H9 (cell line): ENCODE measurements around the gene TRMT112. TPM values are rescaled to one million over a fixed set of nuclear protein-coding genes. Genes with fewer than 3 reads are reported as not detected.

Experiments used
- DNase-seq: peaks from one replicate; pipeline ENCODE4 v3.0.0-alpha.2; 2017
- H2AFZ ChIP-seq: one replicate; pipeline ENCODE4 v1.6.1; 2013; ENCODE audit warnings: mild to moderate bottlenecking, low read length, control low read depth, moderate library complexity
- H2AK5ac ChIP-seq: 2 replicates; pipeline ENCODE4 v1.6.1; 2013; ENCODE audit warnings: low read length, control low read depth, mixed read lengths; ENCODE audit not compliant: insufficient read length
- H2BK120ac ChIP-seq: one replicate; pipeline ENCODE4 v1.6.1; 2013; ENCODE audit warnings: low read depth, mild to moderate bottlenecking, low read length, control low read depth, inconsistent platforms; ENCODE audit not compliant: poor library complexity, severe bottlenecking
- H2BK12ac ChIP-seq: 2 replicates; pipeline ENCODE4 v1.6.1; 2013; ENCODE audit warnings: low read length, control low read depth, mixed read lengths, low read depth; ENCODE audit not compliant: insufficient read length
- H2BK15ac ChIP-seq: 2 replicates; pipeline ENCODE4 v1.6.1; 2013; ENCODE audit warnings: low read depth, low read length, control low read depth
- H2BK20ac ChIP-seq: one replicate; pipeline ENCODE4 v1.6.1; 2013; ENCODE audit warnings: low read depth, mild to moderate bottlenecking, low read length, control low read depth, inconsistent platforms; ENCODE audit not compliant: poor library complexity, severe bottlenecking
- H2BK5ac ChIP-seq: 2 replicates; pipeline ENCODE4 v1.6.1; 2013; ENCODE audit warnings: low read length, control low read depth, mixed read lengths; ENCODE audit not compliant: insufficient read length
- H3K14ac ChIP-seq: 2 replicates; pipeline ENCODE4 v1.6.1; 2013; ENCODE audit warnings: low read length, control low read depth; ENCODE audit not compliant: insufficient read depth
- H3K18ac ChIP-seq: 2 replicates; pipeline ENCODE4 v1.6.1; 2013; ENCODE audit warnings: low read depth, mild to moderate bottlenecking, mixed read lengths, low read length, control low read depth; ENCODE audit not compliant: insufficient read length
- H3K23ac ChIP-seq: 2 replicates; pipeline ENCODE4 v1.6.1; 2013; ENCODE audit warnings: low read length, control low read depth, mixed read lengths, low read depth; ENCODE audit not compliant: insufficient read length
- H3K23me2 ChIP-seq: 2 replicates; pipeline ENCODE4 v1.6.1; 2013; ENCODE audit warnings: low read depth, mild to moderate bottlenecking, mixed read lengths, low read length, control low read depth; ENCODE audit not compliant: insufficient read length, poor library complexity, severe bottlenecking
- H3K27ac ChIP-seq: 2 replicates; pipeline ENCODE4 v1.5.1; 2013; ENCODE audit warnings: low read length, control low read depth, mixed read lengths, low read depth; ENCODE audit not compliant: insufficient read length
- H3K27me3 ChIP-seq: 2 replicates; pipeline ENCODE4 v1.6.1; 2013; ENCODE audit warnings: low read length, control low read depth, inconsistent platforms; ENCODE audit not compliant: insufficient read depth
- H3K4ac ChIP-seq: 2 replicates; pipeline ENCODE4 v1.6.1; 2013; ENCODE audit warnings: low read depth, mild to moderate bottlenecking, control low read depth, inconsistent platforms, low read length, moderate library complexity
- H3K4me1 ChIP-seq: 2 replicates; pipeline ENCODE4 v1.6.1; 2013; ENCODE audit warnings: low read length, control low read depth, inconsistent platforms; ENCODE audit not compliant: insufficient read depth
- H3K4me2 ChIP-seq: 2 replicates; pipeline ENCODE4 v1.6.1; 2013; ENCODE audit warnings: low read length, control low read depth, mixed read lengths; ENCODE audit not compliant: insufficient read length, insufficient read depth
- H3K56ac ChIP-seq: 2 replicates; pipeline ENCODE4 v1.6.1; 2013; ENCODE audit warnings: low read depth, mild to moderate bottlenecking, mixed read lengths, low read length, control low read depth; ENCODE audit not compliant: insufficient read length
- H3K79me1 ChIP-seq: 2 replicates; pipeline ENCODE4 v1.6.1; 2013; ENCODE audit warnings: low read depth, mild to moderate bottlenecking, moderate library complexity, low read length, control low read depth, inconsistent platforms; ENCODE audit not compliant: insufficient read depth, poor library complexity, severe bottlenecking
- H3K79me2 ChIP-seq: 2 replicates; pipeline ENCODE4 v1.6.1; 2013; ENCODE audit warnings: low read length, control low read depth, inconsistent platforms; ENCODE audit not compliant: insufficient read depth
- H3K9ac ChIP-seq: 2 replicates; pipeline ENCODE4 v1.6.1; 2013; ENCODE audit warnings: low read length, control low read depth, mixed read lengths; ENCODE audit not compliant: insufficient read length; ENCODE audit errors: extremely low read depth
- H3K9me3 ChIP-seq: one replicate; pipeline ENCODE4 v1.6.1; 2013; ENCODE audit warnings: low read depth, low read length, inconsistent platforms; ENCODE audit not compliant: control insufficient read depth
- H3T11ph ChIP-seq: one replicate; pipeline ENCODE4 v1.6.1; 2013; ENCODE audit warnings: mild to moderate bottlenecking, low read length, control low read depth, inconsistent platforms
- H4K20me1 ChIP-seq: one replicate; pipeline ENCODE4 v1.6.1; 2013; ENCODE audit not compliant: control insufficient read depth, insufficient read length, insufficient read depth
- H4K5ac ChIP-seq: 2 replicates; pipeline ENCODE4 v1.6.1; 2013; ENCODE audit warnings: low read depth, mild to moderate bottlenecking, mixed read lengths, low read length, control low read depth; ENCODE audit not compliant: insufficient read length
- H4K8ac ChIP-seq: replicated peaks from 2 replicates; pipeline ENCODE4 v1.6.1; 2013; ENCODE audit warnings: low read length, control low read depth, mixed read lengths, low read depth; ENCODE audit not compliant: insufficient read length
- H4K91ac ChIP-seq: 2 replicates; pipeline ENCODE4 v1.6.1; 2013; ENCODE audit warnings: low read depth, mild to moderate bottlenecking, moderate library complexity, mixed read lengths, low read length, control low read depth; ENCODE audit not compliant: insufficient read length
- H3K27ac Mint-ChIP-seq, 3 experiments: 2 replicates in 2 of 3; 3 replicates in 1 of 3; pipeline ENCODE4 v1.8.0; 2020 to 2021; ENCODE audit warnings: mixed read lengths in 3 of 3, mild to moderate bottlenecking in 1 of 3, moderate library complexity in 1 of 3
- H3K27me3 Mint-ChIP-seq: 2 replicates; pipeline ENCODE4 v1.8.0; 2021; ENCODE audit warnings: low read depth, mild to moderate bottlenecking, moderate library complexity, mixed read lengths
- H3K36me3 Mint-ChIP-seq, 3 experiments: 2 replicates in 2 of 3; 3 replicates in 1 of 3; pipeline ENCODE4 v1.8.0; 2020 to 2021; ENCODE audit warnings: low read depth in 3 of 3, mixed read lengths in 3 of 3; ENCODE audit not compliant: insufficient read depth in 1 of 3
- H3K4me1 Mint-ChIP-seq, 2 experiments: 2 replicates each; pipeline ENCODE4 v1.8.0; 2020; ENCODE audit warnings: mixed read lengths in 2 of 2
- H3K4me3 Mint-ChIP-seq, 2 experiments: 2 replicates in 1 of 2; 3 replicates in 1 of 2; pipeline ENCODE4 v1.8.0; 2020 to 2021; ENCODE audit warnings: mild to moderate bottlenecking in 2 of 2, mixed read lengths in 2 of 2, moderate library complexity in 1 of 2
- H3K9me3 Mint-ChIP-seq, 2 experiments: 2 replicates in 1 of 2; 3 replicates in 1 of 2; pipeline ENCODE4 v1.8.0; 2020; ENCODE audit warnings: mild to moderate bottlenecking in 2 of 2, mixed read lengths in 2 of 2, moderate library complexity in 1 of 2
- WGBS: extraction: QIAGEN DNeasy Blood & Tissue Kit; methylation state at CpG from one replicate; pipeline ENCODE4 v1.1.7; 2013; ENCODE audit warnings: missing lambda C conversion rate, low lambda C conversion rate, mixed read lengths; ENCODE audit not compliant: insufficient read length; ENCODE audit errors: extremely low coverage; 5-methylcytosine and 5-hydroxymethylcytosine counted together
- total RNA-seq: library from RNA; stranded (reverse); gene quantifications from 2 replicates; pipeline ENCODE4 v1.2.1, GENCODE V29; 2021
- TF ChIP-seq, protein P1 (sequence below): fragments of 200-600 bp; sonication (generic); conservative IDR thresholded peaks from 3 replicates; pipeline ENCODE4 v1.8.0; 2021; ENCODE audit warnings: antibody characterized with exemption, mild to moderate bottlenecking

Gene TRMT112
- total RNA-seq, 1 experiment from 2014 or later, result 315 TPM

DNA sequence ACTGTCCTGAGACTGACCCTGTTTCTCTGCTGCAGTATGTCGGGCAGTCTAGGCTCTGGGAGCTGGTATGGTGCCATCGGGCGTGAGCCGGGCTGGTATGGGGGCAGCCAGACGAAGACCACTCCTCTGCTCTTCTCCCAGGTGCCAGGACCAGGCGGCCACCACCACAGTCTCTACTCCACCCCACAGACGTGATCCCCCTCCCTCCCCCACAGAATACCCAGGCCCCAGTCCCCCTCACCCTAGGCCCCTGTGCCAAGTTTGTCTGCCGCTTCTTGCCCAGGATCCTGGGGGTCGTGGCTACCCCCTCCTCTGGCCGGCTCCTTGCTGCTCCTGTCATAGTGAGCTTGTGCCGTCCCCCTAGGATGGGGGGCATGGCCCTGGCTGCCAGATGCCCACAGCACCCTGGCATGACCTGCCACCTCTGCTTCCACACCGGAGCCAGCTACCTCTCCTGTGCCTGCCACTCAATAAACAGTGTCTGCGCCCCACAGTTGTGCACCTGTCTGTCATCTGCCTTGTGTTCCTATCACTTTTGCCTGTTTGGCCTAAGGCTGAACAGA, 28.3 kb downstream of the TRMT112 start:
- Mint-ChIP-seq H3K27me3 (peaks cover 52% of the 10 kb centered on the region), H3K9me3 (no peaks in the 10 kb centered on the region; a peak in 2 of 5 replicates), H3K4me1 (peaks cover 12 to 15% of the 10 kb centered on the region in 2 experiments), H3K27ac (no peak overlapping the region), H3K4me3 (no peak overlapping the region), H3K36me3 (peaks cover 0 to 2% (median 0%) of the 10 kb centered on the region in 3 experiments; a peak in 3 of 7 replicates)
- WGBS, result no CpG with 5 or more reads among the region's 13 CpGs
- Histone ChIP-seq H3K27me3 (peaks cover 39% of the 10 kb centered on the region), H2AFZ (no peak overlapping the region), H3K14ac (no peak overlapping the region), H3K23me2 (peaks cover 15% of the 10 kb centered on the region), H2AK5ac (no peak overlapping the region), H3K79me1 (no peaks in the 10 kb centered on the region), H3K4me2 (no peak overlapping the region), H3K79me2 (no peaks in the 10 kb centered on the region), H2BK5ac (no peak overlapping the region), H2BK120ac (no peak overlapping the region), H3K4ac (no peak overlapping the region), H3K9ac (no peak overlapping the region), H3K23ac (no peak overlapping the region), H4K5ac (no peak overlapping the region), H4K91ac (no peak overlapping the region), H2BK15ac (no peak overlapping the region), H3K56ac (no peak overlapping the region), H2BK12ac (no peak overlapping the region), H3K18ac (no peak overlapping the region), H4K20me1 (no peaks in the 10 kb centered on the region), H3K4me1 (no peaks in the 10 kb centered on the region), H4K8ac (no peak overlapping the region), H2BK20ac (no peak overlapping the region), H3T11ph (no peak overlapping the region), H3K9me3 (no peaks in the 10 kb centered on the region), H3K27ac (no peak overlapping the region)
- DNase-seq, result no peak
- TF ChIP-seq, protein P1, sequence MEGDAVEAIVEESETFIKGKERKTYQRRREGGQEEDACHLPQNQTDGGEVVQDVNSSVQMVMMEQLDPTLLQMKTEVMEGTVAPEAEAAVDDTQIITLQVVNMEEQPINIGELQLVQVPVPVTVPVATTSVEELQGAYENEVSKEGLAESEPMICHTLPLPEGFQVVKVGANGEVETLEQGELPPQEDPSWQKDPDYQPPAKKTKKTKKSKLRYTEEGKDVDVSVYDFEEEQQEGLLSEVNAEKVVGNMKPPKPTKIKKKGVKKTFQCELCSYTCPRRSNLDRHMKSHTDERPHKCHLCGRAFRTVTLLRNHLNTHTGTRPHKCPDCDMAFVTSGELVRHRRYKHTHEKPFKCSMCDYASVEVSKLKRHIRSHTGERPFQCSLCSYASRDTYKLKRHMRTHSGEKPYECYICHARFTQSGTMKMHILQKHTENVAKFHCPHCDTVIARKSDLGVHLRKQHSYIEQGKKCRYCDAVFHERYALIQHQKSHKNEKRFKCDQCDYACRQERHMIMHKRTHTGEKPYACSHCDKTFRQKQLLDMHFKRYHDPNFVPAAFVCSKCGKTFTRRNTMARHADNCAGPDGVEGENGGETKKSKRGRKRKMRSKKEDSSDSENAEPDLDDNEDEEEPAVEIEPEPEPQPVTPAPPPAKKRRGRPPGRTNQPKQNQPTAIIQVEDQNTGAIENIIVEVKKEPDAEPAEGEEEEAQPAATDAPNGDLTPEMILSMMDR, result no peak
